Right lobe of liver (tissue), 4 donors: ENCODE measurements around the gene FITM1.

Source experiments
- POLR2A ChIP-seq: fragments of 450-650 bp; IDR thresholded peaks from one replicate; pipeline ENCODE4 v1.6.1; 2017; ENCODE audit warnings: antibody characterized with exemption, mild to moderate bottlenecking
- TF ChIP-seq, protein P1 (sequence below), 4 donors: fragments of 200-600 bp in 3 of 4; fragments of 450-650 bp in 1 of 4; IDR thresholded peaks; one replicate each; pipeline versions ENCODE4 v1.5.1 to v1.8.0; 2016 to 2022; ENCODE audit warnings: antibody characterized with exemption in 4 of 4, mild to moderate bottlenecking in 2 of 4
- donor health status: DM: no; HTN: no; CAD: no.
- donor health status: DM: no; HTN: no; CAD: no.
- donor health status: DM: no; HTN: yes; CAD: no.

DNA sequence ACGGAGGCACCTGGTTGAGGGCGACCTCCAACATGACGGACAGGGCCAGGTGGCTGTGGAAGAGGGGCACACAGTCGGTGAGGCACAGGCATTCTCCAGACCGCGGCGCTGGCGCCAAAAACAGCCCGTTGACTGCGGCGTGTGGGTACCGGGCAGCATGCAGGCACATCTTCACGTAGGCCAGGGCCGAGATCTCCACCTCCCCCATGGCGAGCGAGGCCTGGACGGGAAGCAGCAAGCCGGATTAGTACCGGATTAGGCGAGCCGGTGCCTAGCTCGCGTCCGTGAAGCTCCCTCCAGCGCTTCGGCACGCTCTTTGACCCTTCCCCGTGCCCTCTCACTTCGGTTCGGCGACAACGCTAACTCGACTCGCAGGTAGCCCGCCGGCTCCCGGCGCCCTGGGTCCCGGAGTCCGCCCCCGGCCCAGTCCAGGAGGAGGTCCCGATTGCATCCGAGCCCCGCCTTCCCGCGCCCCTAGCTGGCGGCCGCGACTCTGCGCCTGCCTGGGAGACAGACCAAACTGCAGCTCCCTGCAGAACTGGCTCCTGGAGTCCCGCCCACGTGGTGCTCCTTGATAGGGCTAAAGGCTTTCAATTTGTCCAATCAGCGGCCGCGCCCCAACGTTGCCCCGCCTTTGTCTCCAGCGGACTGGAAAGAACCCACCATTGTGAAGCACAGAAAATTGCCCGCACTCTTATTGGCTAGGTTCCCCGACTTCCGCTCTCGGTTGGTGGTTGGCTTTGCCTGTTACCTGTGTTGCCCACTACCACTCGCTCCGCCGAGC lies 10.8 kb downstream of the FITM1 start, which contains the start of gene EMC9:
- TF ChIP-seq POLR2A: peak; percentile 86
- TF ChIP-seq, protein P1, sequence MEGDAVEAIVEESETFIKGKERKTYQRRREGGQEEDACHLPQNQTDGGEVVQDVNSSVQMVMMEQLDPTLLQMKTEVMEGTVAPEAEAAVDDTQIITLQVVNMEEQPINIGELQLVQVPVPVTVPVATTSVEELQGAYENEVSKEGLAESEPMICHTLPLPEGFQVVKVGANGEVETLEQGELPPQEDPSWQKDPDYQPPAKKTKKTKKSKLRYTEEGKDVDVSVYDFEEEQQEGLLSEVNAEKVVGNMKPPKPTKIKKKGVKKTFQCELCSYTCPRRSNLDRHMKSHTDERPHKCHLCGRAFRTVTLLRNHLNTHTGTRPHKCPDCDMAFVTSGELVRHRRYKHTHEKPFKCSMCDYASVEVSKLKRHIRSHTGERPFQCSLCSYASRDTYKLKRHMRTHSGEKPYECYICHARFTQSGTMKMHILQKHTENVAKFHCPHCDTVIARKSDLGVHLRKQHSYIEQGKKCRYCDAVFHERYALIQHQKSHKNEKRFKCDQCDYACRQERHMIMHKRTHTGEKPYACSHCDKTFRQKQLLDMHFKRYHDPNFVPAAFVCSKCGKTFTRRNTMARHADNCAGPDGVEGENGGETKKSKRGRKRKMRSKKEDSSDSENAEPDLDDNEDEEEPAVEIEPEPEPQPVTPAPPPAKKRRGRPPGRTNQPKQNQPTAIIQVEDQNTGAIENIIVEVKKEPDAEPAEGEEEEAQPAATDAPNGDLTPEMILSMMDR (IDR thresholded peaks at IDR 0.05): peak; percentile 28 to 82 (median 41)
